OCI-LY3 (cell line): ENCODE data around the gene NRDC.

Experiments
- CTCF ChIP-seq: fragments of 200-600, 300-600 bp; sonication (generic); IDR thresholded peaks from 2 replicates; pipeline ENCODE4 v1.5.1; 2014; ENCODE audit warnings: antibody characterized with exemption, low read length, low read depth
- EZH2phosphoT487 ChIP-seq: fragments of 200-600 bp; shearing (Covaris generic); IDR thresholded peaks from 2 replicates; pipeline ENCODE4 v1.6.1; 2018; ENCODE audit warnings: antibody characterized with exemption, mixed run types, low read depth

- no peak for TF ChIP-seq CTCF
- no peak for TF ChIP-seq EZH2phosphoT487
Measured at GRCh38 chr1:51789342-51789741, 89.2 kb downstream of the NRDC start.
